GM19468 (cell line): ENCODE results near the gene KIAA1671.

Experiments
- ATAC-seq: cut with Tn5 transposase; IDR thresholded peaks from one replicate; pipeline ENCODE4 v1.9.1; 2021; ENCODE audit warnings: mild to moderate bottlenecking, moderate library complexity, moderate number of reproducible peaks; ENCODE audit not compliant: unreplicated experiment; ENCODE audit errors: extremely low read depth

KIAA1671 gene

DNA sequence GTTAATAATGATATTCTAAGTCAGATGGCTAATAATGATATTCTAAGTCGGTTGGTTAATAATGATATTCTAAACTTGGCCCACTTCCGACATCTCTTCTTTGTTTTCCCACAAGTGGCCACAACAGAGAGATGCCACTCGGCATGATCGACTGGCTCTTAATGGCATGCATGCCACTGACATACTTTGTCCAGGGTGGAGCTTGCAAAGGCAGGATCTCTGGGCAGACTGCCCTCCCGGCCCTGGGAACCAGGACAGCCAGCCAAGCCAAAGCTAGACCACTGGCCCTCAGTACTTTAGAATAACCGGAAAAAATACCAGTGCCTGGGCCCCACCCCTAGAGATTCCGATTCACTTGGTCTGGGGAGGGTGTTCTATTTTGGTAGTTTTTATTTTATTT, 78.1 kb downstream of the KIAA1671 start:
- no peak for ATAC-seq

DNA sequence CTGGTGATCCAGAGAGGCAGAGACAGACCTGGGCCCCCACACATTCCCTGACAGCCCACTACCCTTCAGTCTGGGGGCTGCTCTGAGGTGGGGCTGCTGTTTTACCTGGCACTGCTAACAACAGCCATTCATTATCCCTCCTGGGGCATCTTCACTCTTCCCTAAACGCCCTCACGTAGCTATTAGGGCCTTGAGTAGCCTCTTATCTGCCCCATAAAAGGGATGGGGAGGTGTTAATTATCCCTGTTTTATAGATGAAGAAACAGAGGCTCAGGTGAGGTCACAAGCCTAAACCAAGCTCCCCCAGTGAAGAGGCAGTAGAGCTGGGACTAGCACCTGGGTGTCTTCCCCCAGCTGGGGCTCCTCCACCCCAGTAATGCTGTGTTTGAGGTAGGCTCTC, 79.5 kb downstream of the KIAA1671 start:
- ATAC-seq = no peak

- ATAC-seq = no peak
Observed at GRCh38 chr22:25035715-25036114, 83.2 kb downstream of the KIAA1671 start.

DNA sequence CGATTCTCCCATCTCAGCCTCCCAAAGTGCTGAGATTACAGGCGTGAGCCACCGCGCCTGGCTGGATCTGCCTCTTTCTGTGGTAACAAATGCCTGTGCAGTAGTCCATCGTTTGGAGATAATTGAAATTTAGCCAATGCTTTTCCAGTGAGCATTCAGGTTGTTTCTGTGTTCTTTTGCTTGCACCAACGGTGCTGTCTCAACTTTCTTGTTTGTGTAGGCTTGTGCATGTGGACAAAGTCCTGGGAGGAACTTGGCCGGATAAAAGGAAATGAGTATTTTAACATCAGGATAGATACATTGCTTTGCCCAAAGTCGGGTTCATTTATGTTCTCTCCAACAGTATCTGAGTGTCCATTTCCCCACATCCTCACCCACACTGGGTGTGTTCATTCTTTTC, 85.7 kb downstream of the KIAA1671 start:
- ATAC-seq = no peak

DNA sequence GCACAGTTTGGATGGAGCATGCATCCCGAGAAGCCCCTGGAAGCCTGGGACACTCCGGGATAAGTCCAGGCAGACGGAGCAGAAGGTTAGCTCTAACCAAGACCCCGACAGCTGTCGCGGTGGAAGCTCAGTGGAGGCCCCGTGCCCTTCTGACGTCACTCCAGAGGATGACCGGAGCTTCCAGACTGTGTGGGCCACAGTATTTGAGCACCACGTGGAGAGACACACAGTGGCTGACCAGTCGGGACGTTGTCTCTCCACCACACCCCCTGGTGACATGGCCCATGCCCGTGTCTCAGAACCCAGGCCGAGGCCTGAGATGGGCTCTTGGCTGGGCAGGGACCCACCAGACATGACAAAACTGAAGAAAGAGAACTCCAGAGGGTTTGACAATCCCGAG, 86.3 kb downstream of the KIAA1671 start:
- no peak for ATAC-seq

DNA sequence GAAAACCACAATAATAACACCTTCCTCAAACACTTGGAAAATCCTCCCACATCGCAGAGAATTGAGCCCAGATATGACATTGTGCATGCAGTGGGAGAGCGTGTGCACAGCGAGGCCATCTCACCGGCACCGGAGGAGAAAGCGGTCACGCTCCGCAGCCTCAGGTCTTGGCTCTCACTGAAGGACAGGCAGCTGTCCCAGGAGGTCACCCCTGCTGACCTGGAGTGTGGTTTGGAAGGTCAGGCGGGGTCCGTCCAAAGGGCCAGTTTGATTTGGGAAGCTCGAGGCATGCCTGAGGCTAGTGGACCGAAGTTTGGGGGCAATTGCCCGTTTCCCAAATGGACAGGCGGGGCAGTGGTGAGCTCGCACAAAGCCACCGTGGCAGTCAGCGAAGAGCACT, 86.7 kb downstream of the KIAA1671 start:
- ATAC-seq = no peak

- no peak for ATAC-seq
Observed at GRCh38 chr22:25039754-25040153, 87.2 kb downstream of the KIAA1671 start.

GRCh38 chr22:25045159-25045558, 92.6 kb downstream of the KIAA1671 start:
- no peak for ATAC-seq

GRCh38 chr22:25048071-25048470, 95.6 kb downstream of the KIAA1671 start:
- ATAC-seq = no peak

- ATAC-seq = no peak
Observed at GRCh38 chr22:25048659-25049647, 96.4 kb downstream of the KIAA1671 start.

- ATAC-seq = no peak
Observed at GRCh38 chr22:25049770-25050169, 97.3 kb downstream of the KIAA1671 start.

- no peak for ATAC-seq
Observed at GRCh38 chr22:25050566-25050965, 98.0 kb downstream of the KIAA1671 start.

DNA sequence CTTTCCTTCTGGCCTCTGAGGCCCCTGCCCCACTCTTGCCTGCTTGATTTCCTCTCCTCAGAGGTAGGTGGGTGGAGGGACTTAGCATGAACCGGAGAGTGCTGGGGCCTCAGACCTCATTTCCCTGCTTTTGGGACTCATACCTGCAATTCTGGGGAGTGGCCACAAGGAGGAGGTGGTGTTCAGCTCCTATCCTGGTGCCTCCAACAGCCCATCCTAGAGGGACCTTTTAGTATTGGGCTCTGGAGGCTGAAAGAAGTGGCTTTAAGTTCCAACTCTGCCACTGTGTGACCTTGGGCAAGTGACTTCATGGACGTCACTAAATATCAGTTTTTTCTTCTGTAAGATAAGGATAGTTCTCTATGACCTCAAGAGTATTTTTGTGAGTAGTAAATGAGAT, 98.6 kb downstream of the KIAA1671 start:
- ATAC-seq = no peak

GRCh38 chr22:25051983-25052710, 99.6 kb downstream of the KIAA1671 start:
- ATAC-seq = no peak

DNA sequence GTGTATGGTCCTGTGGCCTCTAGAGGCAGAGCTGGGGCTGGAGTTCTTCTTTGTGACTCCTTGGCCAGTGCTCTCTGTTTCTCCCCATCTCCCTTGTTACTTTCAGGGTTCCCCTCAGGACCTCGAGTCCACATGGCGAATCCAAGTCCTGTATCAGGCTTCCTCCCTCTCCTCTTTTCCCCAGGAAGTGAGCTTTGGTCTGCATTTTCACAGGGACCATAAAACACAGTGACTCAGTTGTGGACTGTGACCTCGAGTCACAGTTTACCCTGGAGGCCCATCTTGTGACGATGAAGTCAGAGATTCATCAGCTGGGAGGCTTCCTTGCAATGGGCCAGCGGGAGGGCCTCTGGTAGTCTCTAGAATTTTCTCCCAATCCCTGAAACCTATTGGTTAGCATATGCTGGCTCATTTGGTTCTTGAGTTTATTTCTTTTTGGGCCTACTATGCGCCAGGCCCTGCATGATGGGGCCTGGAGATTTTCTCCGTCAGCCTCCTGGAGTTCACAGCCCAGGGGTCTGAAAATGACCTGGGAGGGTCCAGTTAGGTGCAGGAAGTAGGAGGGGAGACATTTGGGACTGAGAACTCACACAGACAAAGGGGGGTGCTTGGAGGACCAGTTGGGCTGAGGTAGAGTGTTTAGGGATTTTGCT, 100.8 kb downstream of the KIAA1671 start:
- ATAC-seq = no peak

DNA sequence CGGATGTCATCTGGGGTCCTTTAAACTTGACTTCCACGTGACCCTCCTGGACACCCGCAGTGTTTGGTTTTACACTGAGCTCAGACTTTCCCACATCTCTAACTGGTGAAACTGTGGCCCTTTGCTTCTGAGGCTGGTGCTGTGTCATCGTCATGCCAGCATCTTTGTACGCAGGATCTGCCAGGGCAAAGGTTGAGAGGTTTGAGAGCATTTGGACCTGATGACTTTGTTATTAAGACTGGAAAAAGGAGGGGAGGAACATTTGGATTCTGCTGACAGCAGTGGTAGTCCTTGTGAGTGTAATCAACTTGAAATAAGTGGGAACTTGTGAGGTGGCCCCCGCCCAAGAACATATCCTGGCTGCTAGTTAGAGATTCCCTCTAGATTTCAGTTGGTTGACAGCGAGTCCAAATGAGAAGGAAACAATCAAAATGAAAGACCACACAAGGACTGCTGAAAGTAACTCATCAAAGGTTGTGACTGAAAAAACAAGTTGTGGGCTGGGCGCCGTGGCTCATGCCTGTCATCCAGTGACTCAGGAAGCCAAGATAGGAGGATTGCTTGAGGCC, 102.5 kb downstream of the KIAA1671 start:
- ATAC-seq = no peak

- no peak for ATAC-seq
Observed at GRCh38 chr22:25057013-25057881, 104.7 kb downstream of the KIAA1671 start.

DNA sequence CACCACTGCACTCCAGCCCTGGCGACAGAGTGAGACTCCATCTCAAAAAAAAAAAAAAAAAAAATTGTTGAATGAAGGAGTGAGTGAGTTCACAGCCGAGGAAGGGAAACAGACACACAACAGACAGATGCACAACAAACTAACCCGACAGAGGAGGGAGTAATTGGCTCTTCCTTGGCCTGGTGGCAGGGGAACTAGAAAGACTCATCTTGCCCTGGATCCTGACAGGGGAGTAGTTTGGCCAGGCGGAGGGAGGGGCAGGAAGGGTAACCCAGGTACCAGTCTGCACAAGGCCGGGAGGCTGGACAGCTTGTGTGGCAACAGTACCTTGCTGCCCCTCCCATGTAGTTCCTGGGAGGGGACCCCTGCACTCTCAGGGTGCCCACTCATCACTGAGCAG, 106.9 kb downstream of the KIAA1671 start:
- ATAC-seq = no peak

GRCh38 chr22:25060522-25061071, 108.1 kb downstream of the KIAA1671 start:
- no peak for ATAC-seq
